GM12874 (cell line): Measurements from ENCODE around the gene MSRB1.

Experiments used
- CTCF ChIP-seq: IDR thresholded peaks from 2 replicates; pipeline ENCODE4 v1.5.1; 2011; ENCODE audit warnings: low read depth, mild to moderate bottlenecking, control low read depth, low read length, moderate library complexity; ENCODE audit not compliant: insufficient read depth

Gene MSRB1

GRCh38 chr16:1989209-1990100, 46.5 kb upstream of the MSRB1 start, which contains the start of gene SYNGR3:
SYNGR3 (plus strand) TSS chr16:1989970; CDS start chr16:1990103, 133 bp downstream.
- no peak for TF ChIP-seq CTCF

DNA sequence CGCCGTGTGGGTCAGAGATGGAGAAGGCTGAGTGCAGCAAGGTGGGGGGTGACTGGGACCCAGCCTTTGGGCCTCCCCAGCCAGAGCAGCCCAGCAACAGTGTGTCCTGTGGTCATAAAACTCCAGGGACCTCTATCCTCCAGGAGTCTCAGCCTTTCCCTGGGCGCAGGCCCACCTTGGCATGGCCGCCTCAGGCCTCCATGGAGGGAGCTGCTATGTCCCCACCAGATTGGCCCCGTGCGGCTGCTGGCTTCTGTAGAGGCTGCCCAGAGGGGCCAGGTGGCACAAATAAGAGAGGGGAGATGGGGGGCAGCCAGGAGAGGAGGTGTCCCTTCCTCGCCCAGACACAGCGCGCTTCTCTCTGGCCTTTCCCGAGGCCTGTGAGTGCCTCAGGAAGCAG, 44.2 kb upstream of the MSRB1 start:
- no peak for TF ChIP-seq CTCF

DNA sequence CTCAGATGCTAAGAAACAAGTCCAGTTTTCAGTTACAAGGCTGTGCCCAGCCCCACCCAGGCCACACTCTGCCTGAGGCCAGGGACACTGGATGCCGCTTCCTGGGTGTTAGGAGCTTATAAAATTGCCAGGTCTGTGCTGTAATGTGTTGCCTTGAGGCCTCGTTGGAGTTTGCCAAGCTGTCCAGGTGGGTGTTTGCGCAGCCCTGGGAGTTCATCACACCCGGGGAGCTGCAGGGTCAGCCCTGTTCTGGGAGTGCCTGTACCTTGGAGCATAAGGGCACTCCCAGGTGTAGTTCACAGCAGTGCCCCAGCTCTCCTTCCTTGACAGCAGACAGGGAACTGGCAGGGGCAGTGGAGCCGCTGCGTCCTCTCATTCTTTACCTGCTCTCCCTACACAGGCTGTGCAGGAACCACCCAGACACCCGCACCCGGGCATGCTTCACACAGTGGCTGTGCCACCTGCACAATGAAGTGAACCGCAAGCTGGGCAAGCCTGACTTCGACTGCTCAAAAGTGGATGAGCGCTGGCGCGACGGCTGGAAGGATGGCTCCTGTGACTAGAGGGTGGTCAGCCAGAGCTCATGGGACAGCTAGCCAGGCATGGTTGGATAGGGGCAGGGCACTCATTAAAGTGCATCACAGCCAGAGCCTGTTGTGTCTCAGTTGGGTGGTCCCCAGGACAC, 42.6 kb upstream of the MSRB1 start:
- no peak for TF ChIP-seq CTCF

- no peak for TF ChIP-seq CTCF
These were observed 41.6 kb upstream of the MSRB1 start for GRCh38 chr16:1984347-1985225.

DNA sequence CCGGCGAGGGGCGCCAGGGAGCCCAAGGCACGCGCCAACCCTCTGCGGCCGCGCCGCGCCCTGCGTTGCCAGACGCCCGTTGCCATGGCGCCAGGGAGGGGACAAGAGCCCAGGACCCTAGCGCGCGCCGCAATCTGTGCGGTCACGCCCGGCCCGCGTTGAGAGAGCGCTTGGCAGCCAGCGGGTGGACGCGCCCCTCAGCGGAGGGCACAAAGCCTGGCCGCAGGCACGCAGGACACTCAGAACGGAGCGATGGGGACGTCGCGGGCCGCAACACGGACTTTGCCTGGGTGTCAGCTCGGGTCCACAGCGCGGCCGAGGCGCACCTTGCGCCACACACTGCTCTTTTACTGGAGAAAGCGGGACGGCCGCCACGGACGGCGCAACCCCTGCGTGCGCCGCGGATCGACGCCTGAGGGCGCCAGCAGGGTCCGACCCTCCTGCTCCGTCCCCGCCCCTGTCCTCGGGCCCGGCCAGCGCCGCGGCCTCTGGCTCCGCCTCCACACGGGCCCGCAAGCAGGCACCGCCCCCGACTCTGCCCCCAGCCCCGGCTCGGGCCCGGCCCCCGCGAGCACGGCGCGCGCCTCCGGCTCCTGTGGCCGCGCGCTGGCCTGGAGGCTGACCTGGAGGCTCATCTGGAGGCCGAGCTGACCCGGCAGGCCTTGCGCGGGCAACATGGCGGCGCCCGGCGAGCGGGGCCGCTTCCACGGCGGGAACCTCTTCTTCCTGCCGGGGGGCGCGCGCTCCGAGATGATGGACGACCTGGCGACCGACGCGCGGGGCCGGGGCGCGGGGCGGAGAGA, 40.7 kb upstream of the MSRB1 start, which contains the start of gene GFER:
TSS of gene GFER (plus strand) at position 650 of the 803 bp plus-strand sequence. CDS start at position 676, 26 bp downstream.
- TF ChIP-seq CTCF, result peak; percentile 56

GRCh38 chr16:1982991-1983543, 40.1 kb upstream of the MSRB1 start:
- TF ChIP-seq CTCF, result no peak
